ENCODE measurements around the gene DFFA.

The DFFA gene

DNA sequence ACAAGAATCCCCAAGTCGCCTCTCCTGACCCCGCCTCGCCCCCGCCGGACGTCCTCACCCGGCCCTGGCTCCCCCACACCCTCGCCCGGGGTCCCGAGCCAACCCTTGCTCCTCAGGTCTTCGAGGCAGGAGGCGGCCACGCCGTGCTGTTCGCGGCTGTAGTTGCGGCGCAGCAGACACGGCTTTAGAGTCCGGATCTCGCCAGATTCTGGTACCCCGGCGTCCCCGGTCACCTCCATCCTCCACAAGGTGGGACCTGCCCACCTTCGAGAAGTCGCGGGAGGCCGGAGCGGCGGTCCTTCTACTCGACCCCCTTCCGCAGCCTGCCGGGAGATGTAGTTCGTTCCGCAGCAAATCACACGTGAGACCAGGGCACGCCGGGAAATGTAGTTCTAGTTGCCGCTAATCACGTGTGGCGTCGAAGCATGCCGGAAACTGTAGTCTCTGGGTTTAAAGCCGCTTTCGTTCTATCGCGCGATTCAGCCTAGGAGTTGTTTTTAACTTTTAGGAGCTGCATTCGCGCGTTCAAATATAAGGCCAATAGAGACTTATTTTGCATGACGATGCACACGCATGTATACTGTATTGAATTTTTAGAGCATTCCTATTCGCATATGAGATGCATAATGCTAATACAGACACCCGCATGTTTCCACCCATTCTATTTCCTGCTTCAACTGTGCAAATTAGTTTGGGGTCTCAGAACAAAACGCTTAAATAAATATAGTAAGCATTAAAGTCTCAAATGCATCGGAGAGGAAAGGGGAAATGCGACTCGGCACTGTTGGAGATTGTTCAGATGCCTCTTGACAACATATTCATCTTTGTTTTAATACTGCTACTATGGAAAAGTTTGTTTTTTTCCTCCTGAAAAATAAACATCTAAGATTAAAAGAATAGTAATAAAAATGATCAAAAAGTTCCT, at the start of gene DFFA:
Gene DFFA, minus strand, starts transcription at position 310 of the 925 bp plus-strand sequence. Its CDS starts 71 bp downstream, at position 239.
- peaks cover 35% of the 10 kb centered on the region for H3K79me2 ChIP-seq (ENCODE audit: insufficient read depth, low read length)
- peaks cover 17% of the 10 kb centered on the region; the same call in 1 of the 2 replicates for H3K36me3 ChIP-seq (ENCODE audit: insufficient read depth, low read length)
- H3K9ac ChIP-seq (ENCODE audit: low read depth, low read length, poor library complexity, severe bottlenecking): peak within 1 kb of the TSS; percentile 70
- H3K27me3 ChIP-seq (ENCODE audit: insufficient read depth, low read length, poor library complexity, severe bottlenecking): no peaks in the 10 kb centered on the region
- TF ChIP-seq EZH2phosphoT487 (IDR thresholded peaks at IDR 0.05; ENCODE audit: borderline replicate concordance): no peak
- TF ChIP-seq, protein P1, sequence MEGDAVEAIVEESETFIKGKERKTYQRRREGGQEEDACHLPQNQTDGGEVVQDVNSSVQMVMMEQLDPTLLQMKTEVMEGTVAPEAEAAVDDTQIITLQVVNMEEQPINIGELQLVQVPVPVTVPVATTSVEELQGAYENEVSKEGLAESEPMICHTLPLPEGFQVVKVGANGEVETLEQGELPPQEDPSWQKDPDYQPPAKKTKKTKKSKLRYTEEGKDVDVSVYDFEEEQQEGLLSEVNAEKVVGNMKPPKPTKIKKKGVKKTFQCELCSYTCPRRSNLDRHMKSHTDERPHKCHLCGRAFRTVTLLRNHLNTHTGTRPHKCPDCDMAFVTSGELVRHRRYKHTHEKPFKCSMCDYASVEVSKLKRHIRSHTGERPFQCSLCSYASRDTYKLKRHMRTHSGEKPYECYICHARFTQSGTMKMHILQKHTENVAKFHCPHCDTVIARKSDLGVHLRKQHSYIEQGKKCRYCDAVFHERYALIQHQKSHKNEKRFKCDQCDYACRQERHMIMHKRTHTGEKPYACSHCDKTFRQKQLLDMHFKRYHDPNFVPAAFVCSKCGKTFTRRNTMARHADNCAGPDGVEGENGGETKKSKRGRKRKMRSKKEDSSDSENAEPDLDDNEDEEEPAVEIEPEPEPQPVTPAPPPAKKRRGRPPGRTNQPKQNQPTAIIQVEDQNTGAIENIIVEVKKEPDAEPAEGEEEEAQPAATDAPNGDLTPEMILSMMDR (conservative IDR thresholded peaks at IDR 0.05; ENCODE audit: low read length): no peak
- H4K20me1 ChIP-seq (ENCODE audit: insufficient read depth, low read length, poor library complexity, severe bottlenecking): peaks cover 14% of the 10 kb centered on the region
- peaks cover 30% of the 10 kb centered on the region for H3K4me1 ChIP-seq (ENCODE audit: insufficient read depth, low read length, poor library complexity, severe bottlenecking)
- H3K4me3 ChIP-seq (ENCODE audit: low read length, poor library complexity, severe bottlenecking): peak within 1 kb of the TSS; percentile 92
- no peaks in the 10 kb centered on the region for H3K9me3 ChIP-seq (ENCODE audit: insufficient read depth, low read depth, low read length)
- no peaks in the 10 kb centered on the region for H3F3A ChIP-seq (ENCODE audit: low read depth)
- H2AFZ ChIP-seq (ENCODE audit: low read length): peak within 1 kb of the TSS; percentile 97
- H3K9me2 ChIP-seq (replicated peaks; ENCODE audit: low read depth, low read length): no peaks in the 10 kb centered on the region
- peak within 1 kb of the TSS; percentile 76 for H3K4me2 ChIP-seq (ENCODE audit: low read depth, low read length, poor library complexity, severe bottlenecking)

DNA sequence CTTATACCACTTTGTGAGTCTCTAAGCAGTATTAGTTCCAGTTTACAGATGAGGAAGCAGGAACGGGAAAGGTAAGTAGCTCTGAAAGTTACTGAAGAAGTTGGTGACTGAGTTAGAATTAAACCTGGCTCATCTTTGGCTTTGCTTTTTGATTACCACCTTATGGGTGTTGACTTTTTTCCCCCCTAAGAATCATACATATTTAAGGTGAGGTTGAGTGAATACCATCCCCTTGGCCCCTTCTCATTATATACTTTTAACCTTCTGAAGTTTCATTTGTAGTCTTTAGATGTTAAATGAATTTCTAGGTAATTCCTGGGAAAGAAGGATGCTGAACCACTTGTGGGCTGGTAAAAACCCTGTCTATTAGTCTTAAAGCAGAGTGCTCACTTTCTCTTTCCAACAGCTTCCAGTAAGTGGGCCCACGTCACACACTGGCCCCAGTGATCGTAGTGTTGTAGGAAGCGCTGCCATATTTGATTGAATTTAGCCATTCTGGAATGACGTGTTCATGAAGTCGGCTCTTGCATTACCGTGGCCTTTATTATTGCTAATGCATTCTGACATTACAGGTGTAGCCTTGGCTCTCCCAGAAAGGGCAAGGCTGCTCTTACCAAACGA, 49.3 kb upstream of the DFFA start:
- Histone ChIP-seq H3K79me2 (ENCODE audit: insufficient read depth, low read length) (peaks cover 79% of the 10 kb centered on the region), H3K9me3 (ENCODE audit: insufficient read depth, low read depth, low read length) (no peaks in the 10 kb centered on the region), H3K27me3 (ENCODE audit: insufficient read depth, low read length, poor library complexity, severe bottlenecking) (no peaks in the 10 kb centered on the region), H3K4me3 (ENCODE audit: low read length, poor library complexity, severe bottlenecking) (no peak overlapping the region), H3K9me2 (replicated peaks; ENCODE audit: low read depth, low read length) (no peaks in the 10 kb centered on the region), H3K9ac (ENCODE audit: low read depth, low read length, poor library complexity, severe bottlenecking) (no peak overlapping the region), H2AFZ (ENCODE audit: low read length) (no peak overlapping the region), H3F3A (ENCODE audit: low read depth) (no peaks in the 10 kb centered on the region), H4K20me1 (ENCODE audit: insufficient read depth, low read length, poor library complexity, severe bottlenecking) (peaks cover 3% of the 10 kb centered on the region), H3K4me2 (ENCODE audit: low read depth, low read length, poor library complexity, severe bottlenecking) (no peak overlapping the region), H3K4me1 (ENCODE audit: insufficient read depth, low read length, poor library complexity, severe bottlenecking) (peaks cover 26% of the 10 kb centered on the region), H3K36me3 (ENCODE audit: insufficient read depth, low read length) (peaks cover 11% of the 10 kb centered on the region; the same call in 1 of the 2 replicates)
- TF ChIP-seq EZH2phosphoT487 (IDR thresholded peaks at IDR 0.05; ENCODE audit: borderline replicate concordance): no peak
- TF ChIP-seq, protein P1 (conservative IDR thresholded peaks at IDR 0.05; ENCODE audit: low read length): no peak

- H3K36me3 ChIP-seq (ENCODE audit: insufficient read depth, low read length): peaks cover 11% of the 10 kb centered on the region; the same call in 1 of the 2 replicates
- H3K9ac ChIP-seq (ENCODE audit: low read depth, low read length, poor library complexity, severe bottlenecking): no peak overlapping the region
- H3K79me2 ChIP-seq (ENCODE audit: insufficient read depth, low read length): peaks cover 81% of the 10 kb centered on the region
- H3K4me2 ChIP-seq (ENCODE audit: low read depth, low read length, poor library complexity, severe bottlenecking): no peak overlapping the region
- H3K9me3 ChIP-seq (ENCODE audit: insufficient read depth, low read depth, low read length): no peaks in the 10 kb centered on the region
- peaks cover 3% of the 10 kb centered on the region for H4K20me1 ChIP-seq (ENCODE audit: insufficient read depth, low read length, poor library complexity, severe bottlenecking)
- no peaks in the 10 kb centered on the region for H3K9me2 ChIP-seq (replicated peaks; ENCODE audit: low read depth, low read length)
- no peaks in the 10 kb centered on the region for H3F3A ChIP-seq (ENCODE audit: low read depth)
- TF ChIP-seq, protein P1 (conservative IDR thresholded peaks at IDR 0.05; ENCODE audit: low read length): no peak
- no peak for TF ChIP-seq EZH2phosphoT487 (IDR thresholded peaks at IDR 0.05; ENCODE audit: borderline replicate concordance)
- H2AFZ ChIP-seq (ENCODE audit: low read length): no peak overlapping the region
- H3K27me3 ChIP-seq (ENCODE audit: insufficient read depth, low read length, poor library complexity, severe bottlenecking): no peaks in the 10 kb centered on the region
- H3K4me1 ChIP-seq (ENCODE audit: insufficient read depth, low read length, poor library complexity, severe bottlenecking): peaks cover 33% of the 10 kb centered on the region
- no peak overlapping the region for H3K4me3 ChIP-seq (ENCODE audit: low read length, poor library complexity, severe bottlenecking)
Measured at GRCh38 chr1:10520952-10521351, 48.6 kb upstream of the DFFA start.
